ENCODE data around the gene SS18L1.

SS18L1 gene

GRCh38 chr20:62156254-62156556 lies 12.6 kb downstream of the SS18L1 start:
- H3K9ac ChIP-seq (ENCODE audit: low read length): no peak overlapping the region

GRCh38 chr20:62156592-62157386 lies 13.2 kb downstream of the SS18L1 start:
- Histone ChIP-seq H3K27me3 (ENCODE audit: low read depth, low read length) (no peaks in the 10 kb centered on the region), H3K4me2 (ENCODE audit: low read length) (no peak overlapping the region), H3K9me3 (ENCODE audit: insufficient read depth, low read length) (no peaks in the 10 kb centered on the region), H3K79me2 (ENCODE audit: low read length) (peaks cover 50% of the 10 kb centered on the region), H3K4me1 (ENCODE audit: low read length) (no peaks in the 10 kb centered on the region), H3K27ac (ENCODE audit: low read length) (no peak overlapping the region), H4K20me1 (ENCODE audit: insufficient read depth, low read length) (peaks cover 11% of the 10 kb centered on the region), H3K4me3 (ENCODE audit: low read length) (no peak overlapping the region), H2AFZ (ENCODE audit: low read depth, low read length) (no peak overlapping the region), H3K9ac (ENCODE audit: low read length) (no peak overlapping the region), H3K36me3 (replicated peaks; ENCODE audit: low read depth, low read length) (peaks cover 33% of the 10 kb centered on the region)
- no peak for TF ChIP-seq EZH2phosphoT487 (IDR thresholded peaks at IDR 0.05; ENCODE audit: low read depth)
- TF ChIP-seq CTCF (IDR thresholded peaks at IDR 0.05; ENCODE audit: low read depth, low read length): peak; percentile 67

More at GRCh38 chr20:62156254-62156556, 12.6 kb downstream of the SS18L1 start:
- H3K9me3 ChIP-seq (ENCODE audit: insufficient read depth, low read length): no peaks in the 10 kb centered on the region
- no peaks in the 10 kb centered on the region for H3K4me1 ChIP-seq (ENCODE audit: low read length)
- peaks cover 29% of the 10 kb centered on the region for H3K36me3 ChIP-seq (replicated peaks; ENCODE audit: low read depth, low read length)
- TF ChIP-seq CTCF (IDR thresholded peaks at IDR 0.05; ENCODE audit: low read depth, low read length) (no peak), EZH2phosphoT487 (IDR thresholded peaks at IDR 0.05; ENCODE audit: low read depth) (no peak)
- peaks cover 56% of the 10 kb centered on the region for H3K79me2 ChIP-seq (ENCODE audit: low read length)
- H2AFZ ChIP-seq (ENCODE audit: low read depth, low read length): no peak overlapping the region
- H3K27ac ChIP-seq (ENCODE audit: low read length): no peak overlapping the region
- H3K27me3 ChIP-seq (ENCODE audit: low read depth, low read length): no peaks in the 10 kb centered on the region
- H3K4me2 ChIP-seq (ENCODE audit: low read length): no peak overlapping the region
- H3K4me3 ChIP-seq (ENCODE audit: low read length): no peak overlapping the region
- H4K20me1 ChIP-seq (ENCODE audit: insufficient read depth, low read length): peaks cover 12% of the 10 kb centered on the region

GRCh38 chr20:62157387-62158087 lies 14.0 kb downstream of the SS18L1 start:
- Histone ChIP-seq H3K4me3 (ENCODE audit: low read length) (no peak overlapping the region), H3K27ac (ENCODE audit: low read length) (no peak overlapping the region), H3K4me2 (ENCODE audit: low read length) (no peak overlapping the region), H3K79me2 (ENCODE audit: low read length) (peaks cover 44% of the 10 kb centered on the region), H3K4me1 (ENCODE audit: low read length) (no peaks in the 10 kb centered on the region), H3K27me3 (ENCODE audit: low read depth, low read length) (no peaks in the 10 kb centered on the region), H4K20me1 (ENCODE audit: insufficient read depth, low read length) (peaks cover 11% of the 10 kb centered on the region), H3K36me3 (replicated peaks; ENCODE audit: low read depth, low read length) (peaks cover 25% of the 10 kb centered on the region), H2AFZ (ENCODE audit: low read depth, low read length) (no peak overlapping the region), H3K9me3 (ENCODE audit: insufficient read depth, low read length) (no peaks in the 10 kb centered on the region), H3K9ac (ENCODE audit: low read length) (no peak overlapping the region)
- no peak for TF ChIP-seq EZH2phosphoT487 (IDR thresholded peaks at IDR 0.05; ENCODE audit: low read depth)
- no peak for TF ChIP-seq CTCF (IDR thresholded peaks at IDR 0.05; ENCODE audit: low read depth, low read length)

GRCh38 chr20:62158088-62158400 lies 14.5 kb downstream of the SS18L1 start:
- H2AFZ ChIP-seq (ENCODE audit: low read depth, low read length): no peak overlapping the region
- H3K4me3 ChIP-seq (ENCODE audit: low read length): no peak overlapping the region
- H3K79me2 ChIP-seq (ENCODE audit: low read length): peaks cover 43% of the 10 kb centered on the region
- no peak overlapping the region for H3K9ac ChIP-seq (ENCODE audit: low read length)
- H3K4me1 ChIP-seq (ENCODE audit: low read length): no peaks in the 10 kb centered on the region
- H3K27ac ChIP-seq (ENCODE audit: low read length): no peak overlapping the region
- H3K27me3 ChIP-seq (ENCODE audit: low read depth, low read length): no peaks in the 10 kb centered on the region
- peaks cover 11% of the 10 kb centered on the region for H4K20me1 ChIP-seq (ENCODE audit: insufficient read depth, low read length)
- TF ChIP-seq CTCF (IDR thresholded peaks at IDR 0.05; ENCODE audit: low read depth, low read length) (no peak), EZH2phosphoT487 (IDR thresholded peaks at IDR 0.05; ENCODE audit: low read depth) (no peak)
- no peak overlapping the region for H3K4me2 ChIP-seq (ENCODE audit: low read length)
- no peaks in the 10 kb centered on the region for H3K9me3 ChIP-seq (ENCODE audit: insufficient read depth, low read length)
- peaks cover 20% of the 10 kb centered on the region for H3K36me3 ChIP-seq (replicated peaks; ENCODE audit: low read depth, low read length)

All from OCI-LY3 (cell line).